GM12878 (cell line): Measurements from ENCODE around the gene GAS2L1. TPM values are rescaled to one million over a fixed set of nuclear protein-coding genes. Genes with fewer than 3 reads are reported as not detected.
A peak's percentile ranks its signal among the peaks of the same experiment; 100 is the strongest.

Experiments
- ATAC-seq: fragments of 200-7000 bp; cut with Tn5 transposase; 3 replicates; pipeline ENCODE4 v1.9.1; 2020; ENCODE audit warnings: mild to moderate bottlenecking, moderate library complexity
- BruUV-seq: library from RNA; stranded (reverse); fragments of 400-500 nt; replicated peaks from 2 replicates; lab custom pipeline; 2021; lab: Mats Ljungman, UMichigan
- CTCF ChIA-PET: fragments of 300-600 bp; sonication (Branson Sonifier 250); formaldehyde crosslinking; extraction: SDS; loops from one replicate; lab custom pipeline; 2021; ENCODE audit warnings: inconsistent platforms; lab: Yijun Ruan, JAX
- POLR2A ChIA-PET: fragments of 350-600 bp; formaldehyde crosslinking; extraction: SDS; loops from one replicate; lab custom pipeline; 2021; ENCODE audit warnings: inconsistent platforms; lab: Charles Lee
- RAD21 ChIA-PET: fragments of 300-600 bp; sonication (Branson Sonifier 250); formaldehyde crosslinking; loops from one replicate; lab custom pipeline; 2023; ENCODE audit warnings: antibody characterized with exemption; ENCODE audit not compliant: unreplicated experiment; lab: Charles Lee
- SMC1A ChIA-PET: fragments of 300-600 bp; sonication (Branson Sonifier 250); formaldehyde crosslinking; loops from one replicate; lab custom pipeline; 2023; ENCODE audit not compliant: unreplicated experiment, uncharacterized antibody; lab: Charles Lee
- DNase-seq: peaks from one replicate; pipeline ENCODE4 v3.0.0-alpha.2; 2011; ENCODE audit warnings: low read depth, low spot score
- FAIRE-seq: peaks from 3 replicates; lab custom pipeline; 2011; peaks lifted over from hg19 to GRCh38; lab: Jason Lieb, UNC
- H2AFZ ChIP-seq: 2 replicates; pipeline ENCODE4 v1.6.0; 2011; ENCODE audit warnings: low read depth, low read length, control low read depth; ENCODE audit not compliant: control insufficient read depth
- H3K27ac ChIP-seq: 2 replicates; pipeline ENCODE4 v1.5.1; 2011; ENCODE audit warnings: control low read depth; ENCODE audit not compliant: control insufficient read depth, insufficient read depth
- H3K27me3 ChIP-seq, 2 experiments: replicated peaks in 1 of 2; 2 replicates each; pipeline versions ENCODE4 v1.6.0 to v1.6.1; 2011; ENCODE audit warnings: low read length in 1 of 2; ENCODE audit not compliant: control insufficient read depth in 2 of 2, insufficient read depth in 2 of 2
- H3K36me3 ChIP-seq, 2 experiments: 2 replicates each; pipeline ENCODE4 v1.5.1; 2011; ENCODE audit warnings: low read length in 1 of 2; ENCODE audit not compliant: control insufficient read depth in 2 of 2, insufficient read depth in 2 of 2
- H3K4me1 ChIP-seq: 2 replicates; pipeline ENCODE4 v1.6.1; 2011; ENCODE audit warnings: mild to moderate bottlenecking, low read length, moderate library complexity, mixed read lengths; ENCODE audit not compliant: control insufficient read depth, insufficient read depth
- H3K4me2 ChIP-seq: 2 replicates; pipeline ENCODE4 v1.6.0; 2011; ENCODE audit warnings: control low read depth; ENCODE audit not compliant: control insufficient read depth, insufficient read depth
- H3K4me3 ChIP-seq: fragments of 200-600 bp; sonication (generic); 2 replicates; pipeline ENCODE4 v1.5.1; 2016
- H3K79me2 ChIP-seq: 2 replicates; pipeline ENCODE4 v1.6.0; 2011; ENCODE audit warnings: low read length; ENCODE audit not compliant: control insufficient read depth, insufficient read depth
- H3K9ac ChIP-seq: 2 replicates; pipeline ENCODE4 v1.8.0; 2011; ENCODE audit warnings: low read length, control low read depth, mixed read lengths; ENCODE audit not compliant: control insufficient read depth, insufficient read depth
- H3K9me3 ChIP-seq: replicated peaks from 3 replicates; pipeline ENCODE4 v1.5.1; 2011; ENCODE audit warnings: mild to moderate bottlenecking, low read length; ENCODE audit not compliant: control insufficient read depth, insufficient read depth
- H4K20me1 ChIP-seq: 2 replicates; pipeline ENCODE4 v1.6.0; 2011; ENCODE audit not compliant: control insufficient read depth, insufficient read depth
- FOXM1 ChIP-seq: IDR thresholded peaks from 2 replicates; pipeline ENCODE4 v1.6.1; 2012; ENCODE audit warnings: low read depth, mild to moderate bottlenecking, inconsistent platforms, low read length, moderate library complexity
- IKZF1 ChIP-seq: fragments of 450-650 bp; conservative IDR thresholded peaks from 2 replicates; pipeline ENCODE4 v1.6.1; 2017; ENCODE audit warnings: antibody characterized with exemption, mild to moderate bottlenecking
- RAD21 ChIP-seq: IDR thresholded peaks from 2 replicates; pipeline ENCODE4 v1.6.1; 2011; ENCODE audit warnings: mild to moderate bottlenecking, low read depth, low read length, moderate library complexity; ENCODE audit not compliant: insufficient read depth
- SREBF2 ChIP-seq: IDR thresholded peaks from 2 replicates; pipeline ENCODE4 v1.6.1; 2012; ENCODE audit warnings: mild to moderate bottlenecking, low read length
- WGBS: methylation state at CpG from one replicate; pipeline ENCODE4 v1.1.6; 2016; ENCODE audit warnings: low lambda C conversion rate; ENCODE audit not compliant: insufficient replicate concordance, insufficient coverage; ENCODE audit errors: missing lambda C conversion rate; 5-methylcytosine and 5-hydroxymethylcytosine counted together
- in situ Hi-C: fragments of 300-500 bp; cut with MboI; formaldehyde crosslinking; loops from 9 replicates; pipeline ENCODE4 v1.14.3; 2018; ENCODE audit warnings: mixed read lengths
- intact Hi-C: fragments of 100-400 bp; cut with micrococcal nuclease; formaldehyde crosslinking; loops from one replicate; pipeline ENCODE4 v1.14.2; 2022; ENCODE audit not compliant: unreplicated experiment
- polyA plus RNA-seq, 11 experiments: library from polyadenylated mRNA; depleted of rRNA in 4 of 11; unstranded in 6 of 11; stranded (reverse) in 5 of 11; fragments of >200 nt; fragmentation: Nextera tagmentation in 4 of 11; fragmentation: Illumina TruSeq in 1 of 11; extraction: Ambion mirVana in 4 of 11; extraction: Trizol in 1 of 11; gene quantifications; 1 replicate in 1 of 11; 2 replicates in 10 of 11; pipeline versions ENCODE4 v1.2.1 to v1.2.3, GENCODE V29; 2011 to 2016; ENCODE audit warnings: inconsistent platforms in 2 of 11, missing spikeins in 2 of 11, low read depth in 1 of 11
- total RNA-seq, 4 experiments: library from RNA; depleted of rRNA in 3 of 4; stranded (reverse); fragments of >200 nt in 3 of 4; fragmentation: Illumina TruSeq in 1 of 4; extraction: Trizol in 1 of 4; gene quantifications; 2 replicates each; pipeline versions ENCODE4 v1.2.1 to v1.2.3, GENCODE V29; 2013 to 2021

Gene GAS2L1
- total and polyA plus RNA-seq, 10 of the 15 experiments (the other 5 are each of a cell fraction or from before 2014, with no cell fraction given), result 0.03 to 0.13 TPM; not detected in 8

DNA sequence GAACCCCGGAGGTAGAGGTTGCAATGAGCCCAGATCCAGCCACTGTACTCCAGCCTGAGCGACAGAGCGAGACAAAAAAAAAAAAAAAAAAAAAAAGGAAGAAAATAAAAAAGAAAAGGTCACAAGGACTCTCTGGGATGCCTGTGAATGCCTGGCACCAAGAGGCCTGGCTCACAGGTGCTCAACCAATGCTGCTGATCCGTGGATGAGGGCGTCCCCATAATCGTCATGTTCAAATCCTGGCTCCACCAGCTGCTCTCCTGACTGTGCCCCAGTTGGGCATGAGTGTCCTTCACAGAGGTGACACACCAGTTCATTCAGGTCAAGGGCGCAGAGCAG, 645 bp upstream of the GAS2L1 start:
- in situ Hi-C loops, result no loop called here
- BruUV-seq, result no TSS peak

DNA sequence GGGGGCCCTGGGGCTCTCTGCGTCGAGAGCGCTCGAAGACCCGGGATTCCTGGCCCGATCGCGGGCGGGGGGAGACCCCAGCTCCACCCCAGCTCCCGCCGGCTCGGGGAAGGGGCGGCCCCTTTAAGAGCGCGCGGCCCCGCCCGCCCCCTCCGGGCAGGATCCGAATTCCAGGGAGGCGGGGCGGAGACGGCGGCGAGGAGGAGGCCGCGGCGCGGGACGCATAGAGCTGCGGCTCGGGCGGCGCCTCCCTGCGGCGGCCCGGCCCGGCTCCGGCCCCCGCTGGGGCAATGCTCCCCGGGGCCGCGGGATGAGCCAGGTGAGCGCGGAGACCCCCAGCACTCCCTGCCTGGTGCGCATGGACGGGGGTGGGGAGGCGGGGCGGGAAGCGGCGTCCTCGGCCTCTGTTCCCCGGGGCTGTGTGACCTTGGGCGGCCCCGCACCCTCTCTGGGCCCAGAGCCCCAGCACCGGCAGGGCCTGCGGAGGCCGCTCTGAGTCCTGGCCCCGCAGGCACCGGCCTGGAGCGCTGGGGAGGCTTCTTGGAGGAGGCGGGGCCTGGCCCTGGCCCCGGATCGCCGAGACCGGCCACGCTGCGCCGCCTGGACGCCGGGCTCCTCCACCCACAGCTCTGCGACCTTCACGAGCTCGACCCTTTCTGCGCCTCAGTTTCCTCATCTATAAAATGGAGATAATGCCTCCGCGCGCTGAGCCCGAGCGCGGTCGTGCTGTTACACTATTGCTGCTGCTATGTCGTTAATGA, 565 bp downstream of the GAS2L1 start:
- POLR2A ChIA-PET, result no interaction called here
- no peaks in the 10 kb centered on the region for H3K36me3 ChIP-seq
- no TSS peak for BruUV-seq
- H3K4me1 ChIP-seq, result no peaks in the 10 kb centered on the region; the same call in 1 of the 2 replicates
- FAIRE-seq (no peak), DNase-seq (no peak), ATAC-seq (peak; percentile 33)
- TF ChIP-seq IKZF1 (peak; percentile 12; the same call in 1 of the 2 replicates), SREBF2 (no peak)
- H3K9me3 ChIP-seq, result no peaks in the 10 kb centered on the region; the same call in 2 of the 3 replicates
- in situ Hi-C loops, result no loop called here
- H3K4me2 ChIP-seq, result peak overlapping the region; percentile 83
- peaks cover 2 to 7% of the 10 kb centered on the region in 2 experiments; a peak in 2 of 4 replicates for H3K27me3 ChIP-seq
- no peaks in the 10 kb centered on the region for H4K20me1 ChIP-seq
- H2AFZ ChIP-seq, result peak overlapping the region; percentile 56; the same call in 1 of the 2 replicates
- SMC1A ChIA-PET, result no interaction called here
- RAD21 ChIA-PET, result no interaction called here
- H3K27ac ChIP-seq, result no peak overlapping the region
- CTCF ChIA-PET, result no interaction called here
- 45% methylated on average over 51 of the region's 83 CpGs for WGBS
- peak overlapping the region; percentile 60 for H3K4me3 ChIP-seq
- no peaks in the 10 kb centered on the region for H3K79me2 ChIP-seq
- no peak overlapping the region; the same call in 1 of the 2 replicates for H3K9ac ChIP-seq
- intact Hi-C loops, result no loop called here

More for the DNA sequence above, 645 bp upstream of the GAS2L1 start:
- WGBS, result 58% methylated on average over 7 of the region's 7 CpGs
- Histone ChIP-seq H3K79me2 (no peaks in the 10 kb centered on the region), H3K4me3 (no peak overlapping the region), H4K20me1 (no peaks in the 10 kb centered on the region), H3K36me3 (no peaks in the 10 kb centered on the region), H3K27me3 (peaks cover 2 to 7% of the 10 kb centered on the region in 2 experiments; a peak in 2 of 4 replicates), H3K9ac (no peak overlapping the region), H3K27ac (no peak overlapping the region), H3K4me1 (no peaks in the 10 kb centered on the region; the same call in 1 of the 2 replicates), H3K9me3 (no peaks in the 10 kb centered on the region; the same call in 2 of the 3 replicates), H3K4me2 (0 out of 2 replicates have a peak overlapping the region, but pooled peaks have one; percentile 83), H2AFZ (peak overlapping the region; percentile 56; the same call in 1 of the 2 replicates)
- intact Hi-C loops, result no loop called here
- ChIA-PET CTCF (no interaction called here), RAD21 (no interaction called here), SMC1A (no interaction called here), POLR2A (interaction anchor here (0.7 kb wide), 1 partner anchor 18 kb away, joined by 8 read pairs; no protein-coding TSS in a partner anchor)
- no peak for FAIRE-seq
- ATAC-seq, result no peak
- DNase-seq, result no peak
- TF ChIP-seq RAD21 (no peak), FOXM1 (no peak)
